Hematopoietic multipotent progenitor cell treated with erythropoietin and hydrocortisone succinate and interleukin-3 and kit ligand, for 15 days (in vitro differentiated cells): ENCODE data around the gene NOP9.

Experiments used
- DNase-seq: peaks from one replicate; pipeline ENCODE4 v3.0.0-alpha.2; 2015; ENCODE audit warnings: low spot score

Gene NOP9

GRCh38 chr14:24262821-24263733 is 36.6 kb upstream of the NOP9 start, which contains the start of gene TGM1:
TGM1 (minus strand) TSS chr14:24263177; CDS start chr14:24262352, 825 bp downstream.
- no peak for DNase-seq

- no peak for DNase-seq
Measured at GRCh38 chr14:24263848-24264247, 35.8 kb upstream of the NOP9 start.

GRCh38 chr14:24264298-24264697 is 35.4 kb upstream of the NOP9 start:
- no peak for DNase-seq

GRCh38 chr14:24266344-24267244 is 33.1 kb upstream of the NOP9 start:
- no peak for DNase-seq

GRCh38 chr14:24267516-24267915 is 32.1 kb upstream of the NOP9 start:
- DNase-seq: no peak

GRCh38 chr14:24268225-24268624 is 31.4 kb upstream of the NOP9 start:
- DNase-seq: no peak

- DNase-seq: no peak
Measured at GRCh38 chr14:24269368-24269767, 30.3 kb upstream of the NOP9 start.

- DNase-seq: no peak
Measured at GRCh38 chr14:24269910-24270536, 29.6 kb upstream of the NOP9 start.

- DNase-seq: no peak
Measured at GRCh38 chr14:24270537-24271133, 29.0 kb upstream of the NOP9 start.

GRCh38 chr14:24271134-24271833 is 28.4 kb upstream of the NOP9 start, which contains the start of gene RABGGTA:
RABGGTA (minus strand) TSS chr14:24271597; CDS start chr14:24271115, 482 bp downstream.
- DNase-seq: peak; percentile 88

GRCh38 chr14:24271834-24272263 is 27.8 kb upstream of the NOP9 start:
- DNase-seq: no peak

- DNase-seq: no peak
Measured at GRCh38 chr14:24272467-24272866, 27.2 kb upstream of the NOP9 start.

- no peak for DNase-seq
Measured at GRCh38 chr14:24273422-24273998, 26.1 kb upstream of the NOP9 start.

GRCh38 chr14:24274101-24274543 is 25.5 kb upstream of the NOP9 start:
- peak; percentile 51 for DNase-seq

GRCh38 chr14:24277071-24277470 is 22.6 kb upstream of the NOP9 start:
- DNase-seq: no peak

GRCh38 chr14:24277606-24278321 is 21.9 kb upstream of the NOP9 start:
- no peak for DNase-seq

- no peak for DNase-seq
Measured at GRCh38 chr14:24278424-24278823, 21.2 kb upstream of the NOP9 start.

- DNase-seq: peak; percentile 73
Measured at GRCh38 chr14:24279301-24280186, 20.1 kb upstream of the NOP9 start.
